H1 (cell line): ENCODE data around the gene AP3D1. TPM values are rescaled to one million over a fixed set of nuclear protein-coding genes. Genes with fewer than 3 reads are reported as not detected.

Experiments
- CTCF ChIA-PET: fragments of 300-600 bp; sonication (Branson Sonifier 250); formaldehyde crosslinking; loops from one replicate; lab custom pipeline; 2021; ENCODE audit not compliant: partially characterized antibody; lab: Charles Lee
- POLR2A ChIA-PET: fragments of 300-600 bp; sonication (Branson Sonifier 250); formaldehyde crosslinking; loops from one replicate; lab custom pipeline; 2021; ENCODE audit warnings: inconsistent platforms; ENCODE audit not compliant: partially characterized antibody; lab: Charles Lee
- DNase-seq, 2 experiments: peaks; one replicate each; pipeline versions ENCODE4 v3.0.0 to v3.0.0-alpha.2; 2010 to 2022; ENCODE audit warnings: low spot score in 2 of 2, low read depth in 1 of 2, mixed read lengths in 1 of 2
- FAIRE-seq: peaks from 2 replicates; lab custom pipeline; 2011; peaks lifted over from hg19 to GRCh38; lab: Jason Lieb, UNC
- H2AFZ ChIP-seq: 2 replicates; pipeline ENCODE4 v1.8.1; 2012; ENCODE audit warnings: low read length, inconsistent platforms
- H2AK5ac ChIP-seq: 2 replicates; pipeline ENCODE4 v1.6.1; 2013; ENCODE audit warnings: low read depth, low read length
- H2BK120ac ChIP-seq: replicated peaks from 2 replicates; pipeline ENCODE3; 2013; ENCODE audit warnings: low read depth, low read length, inconsistent platforms
- H2BK12ac ChIP-seq: 2 replicates; pipeline ENCODE4 v1.6.1; 2013; ENCODE audit warnings: low read depth, low read length
- H2BK15ac ChIP-seq: 2 replicates; pipeline ENCODE4 v1.6.1; 2013; ENCODE audit warnings: low read length
- H2BK20ac ChIP-seq: 2 replicates; pipeline ENCODE4 v1.6.1; 2013; ENCODE audit warnings: low read length
- H2BK5ac ChIP-seq: 2 replicates; pipeline ENCODE4 v1.6.1; 2013; ENCODE audit warnings: low read depth, low read length
- H3K14ac ChIP-seq: 2 replicates; pipeline ENCODE4 v1.6.1; 2013; ENCODE audit warnings: inconsistent platforms; ENCODE audit not compliant: insufficient read length
- H3K18ac ChIP-seq: 2 replicates; pipeline ENCODE4 v1.6.1; 2013; ENCODE audit warnings: low read length; ENCODE audit errors: extremely low read depth
- H3K23ac ChIP-seq: 2 replicates; pipeline ENCODE4 v1.6.1; 2013; ENCODE audit warnings: inconsistent platforms; ENCODE audit not compliant: insufficient read length
- H3K23me2 ChIP-seq: 2 replicates; pipeline ENCODE4 v1.6.1; 2013; ENCODE audit warnings: low read depth, low read length
- H3K27ac ChIP-seq: 2 replicates; pipeline ENCODE4 v1.6.1; 2011; ENCODE audit warnings: low read depth, low read length, inconsistent platforms
- H3K27me3 ChIP-seq, 4 experiments: replicated peaks in 1 of 4; 1 replicate in 1 of 4; 2 replicates in 3 of 4; pipeline versions ENCODE4 v1.6.1 to v1.8.1; 2011 to 2013; ENCODE audit warnings: low read length in 3 of 4, mild to moderate bottlenecking in 3 of 4, inconsistent platforms in 2 of 4, mixed read lengths in 2 of 4, moderate library complexity in 1 of 4; ENCODE audit not compliant: control insufficient read depth in 3 of 4, insufficient read depth in 3 of 4; ENCODE audit errors: extremely low read depth in 1 of 4
- H3K36me3 ChIP-seq, 4 experiments: 2 replicates each; pipeline versions ENCODE4 v1.6.1 to v1.8.1; 2011 to 2013; ENCODE audit warnings: mild to moderate bottlenecking in 4 of 4, low read length in 3 of 4, moderate library complexity in 2 of 4, control low read depth in 1 of 4, inconsistent platforms in 1 of 4; ENCODE audit not compliant: insufficient read depth in 4 of 4, control insufficient read depth in 2 of 4
- H3K4ac ChIP-seq: replicated peaks from 2 replicates; pipeline ENCODE3; 2013; ENCODE audit warnings: low read length, low read depth, mixed read lengths, inconsistent platforms; ENCODE audit not compliant: insufficient read length
- H3K4me1 ChIP-seq, 4 experiments: replicated peaks in 1 of 4; 1 replicate in 1 of 4; 2 replicates in 3 of 4; pipeline versions ENCODE4 v1.6.1 to v1.8.1; 2011 to 2013; ENCODE audit warnings: low read length in 3 of 4, inconsistent platforms in 2 of 4, mixed read lengths in 1 of 4; ENCODE audit not compliant: insufficient read depth in 4 of 4, control insufficient read depth in 3 of 4
- H3K4me2 ChIP-seq, 2 experiments: 2 replicates each; pipeline versions ENCODE4 v1.6.1 to v1.8.1; 2011 to 2013; ENCODE audit warnings: low read depth in 2 of 2, low read length in 2 of 2, control low read depth in 1 of 2, inconsistent platforms in 1 of 2, mild to moderate bottlenecking in 1 of 2; ENCODE audit not compliant: insufficient read depth in 1 of 2
- H3K4me3 ChIP-seq, 4 experiments: fragments of 200-600, 300-600 bp in 1 of 4; sonication (generic), shearing (Covaris generic), sonication (Bioruptor Twin) in 1 of 4; 2 replicates each; pipeline versions ENCODE4 v1.5.1 to v1.8.1; 2011 to 2016; ENCODE audit warnings: low read length in 4 of 4, low read depth in 3 of 4, control low read depth in 2 of 4, inconsistent platforms in 2 of 4, mild to moderate bottlenecking in 2 of 4, mixed read lengths in 1 of 4, moderate library complexity in 1 of 4; ENCODE audit not compliant: insufficient read depth in 2 of 4; ENCODE audit errors: extremely low read depth in 1 of 4
- H3K56ac ChIP-seq: replicated peaks from 2 replicates; pipeline ENCODE3; 2013; ENCODE audit warnings: low read depth, mild to moderate bottlenecking, mixed read lengths, low read length, inconsistent platforms; ENCODE audit not compliant: insufficient read length
- H3K79me1 ChIP-seq: 2 replicates; pipeline ENCODE4 v1.6.1; 2013; ENCODE audit warnings: low read depth, low read length, control low read depth
- H3K79me2 ChIP-seq, 2 experiments: 2 replicates each; pipeline versions ENCODE4 v1.6.1 to v1.8.1; 2012 to 2013; ENCODE audit warnings: low read length in 2 of 2, mild to moderate bottlenecking in 2 of 2, inconsistent platforms in 1 of 2; ENCODE audit not compliant: insufficient read depth in 2 of 2, control insufficient read depth in 1 of 2
- H3K9ac ChIP-seq, 4 experiments: replicated peaks in 1 of 4; 1 replicate in 1 of 4; 2 replicates in 3 of 4; pipeline versions ENCODE4 v1.6.1 to v1.8.1; 2011 to 2013; ENCODE audit warnings: low read depth in 3 of 4, low read length in 3 of 4, control low read depth in 2 of 4, mild to moderate bottlenecking in 2 of 4, moderate library complexity in 2 of 4, inconsistent platforms in 1 of 4; ENCODE audit errors: extremely low read depth in 1 of 4
- H3K9me3 ChIP-seq, 2 experiments: 2 replicates each; pipeline versions ENCODE4 v1.6.1 to v1.8.1; 2012 to 2013; ENCODE audit warnings: mild to moderate bottlenecking in 2 of 2, moderate library complexity in 2 of 2, control low read depth in 1 of 2, inconsistent platforms in 1 of 2, low read depth in 1 of 2, low read length in 1 of 2, mixed read lengths in 1 of 2; ENCODE audit not compliant: insufficient read depth in 2 of 2
- H4K20me1 ChIP-seq, 2 experiments: replicated peaks in 1 of 2; 2 replicates each; pipeline versions ENCODE3 to v1.8.1; 2011 to 2013; ENCODE audit warnings: inconsistent platforms in 2 of 2, low read length in 2 of 2, mild to moderate bottlenecking in 1 of 2; ENCODE audit not compliant: insufficient read depth in 2 of 2, control insufficient read depth in 1 of 2
- H4K5ac ChIP-seq: 2 replicates; pipeline ENCODE4 v1.6.1; 2013; ENCODE audit warnings: low read length, low read depth, mixed read lengths, inconsistent platforms; ENCODE audit not compliant: insufficient read length
- H4K8ac ChIP-seq: 2 replicates; pipeline ENCODE4 v1.8.0; 2013; ENCODE audit warnings: mild to moderate bottlenecking, moderate library complexity, low read length, inconsistent platforms; ENCODE audit not compliant: insufficient read depth; ENCODE audit errors: extremely low read depth
- H4K91ac ChIP-seq: replicated peaks from 2 replicates; pipeline ENCODE3; 2013; ENCODE audit warnings: low read length, mixed read lengths, inconsistent platforms; ENCODE audit not compliant: insufficient read length
- KDM1A ChIP-seq: fragments of 200-600, 300-600 bp; sonication (generic); IDR thresholded peaks from 2 replicates; pipeline ENCODE4 v1.7.1; 2016; ENCODE audit warnings: mild to moderate bottlenecking, low read length, borderline replicate concordance
- SAP30 ChIP-seq: fragments of 300-600 bp; sonication (generic); IDR thresholded peaks from 2 replicates; pipeline ENCODE4 v1.7.1; 2012; ENCODE audit warnings: low read length, moderate library complexity, mild to moderate bottlenecking, inconsistent platforms; ENCODE audit not compliant: insufficient read depth, insufficient replicate concordance
- TBP ChIP-seq: IDR thresholded peaks from 2 replicates; pipeline ENCODE4 v1.6.1; 2011; ENCODE audit warnings: low read depth, low read length, improper control_type of control experiment
- WGBS, 2 experiments: shearing (Covaris generic) in 1 of 2; methylation state at CpG; one replicate each; pipeline versions ENCODE4 v1.1.6 to v1.1.7; 2013 to 2015; ENCODE audit warnings: low lambda C conversion rate in 2 of 2, mixed read lengths in 2 of 2, inconsistent platforms in 1 of 2, low coverage in 1 of 2, missing lambda C conversion rate in 1 of 2; ENCODE audit not compliant: insufficient replicate concordance in 2 of 2, insufficient coverage in 1 of 2, insufficient read length in 1 of 2; ENCODE audit errors: extremely low coverage in 1 of 2, missing lambda C conversion rate in 1 of 2; 5-methylcytosine and 5-hydroxymethylcytosine counted together
- polyA plus RNA-seq, 7 experiments: library from polyadenylated mRNA; depleted of rRNA in 3 of 7; stranded (reverse) in 5 of 7; unstranded in 2 of 7; fragments of >200 nt in 5 of 7; fragments of 200-250 nt in 2 of 7; gene quantifications; 1 replicate in 5 of 7; 2 replicates in 1 of 7; 4 replicates in 1 of 7; pipeline versions ENCODE4 v1.2.1 to v1.2.3, GENCODE V29; 2011 to 2013; ENCODE audit warnings: missing spikeins in 2 of 7, mixed read lengths in 2 of 7
- total RNA-seq: library from RNA; stranded (reverse); fragmentation: NEBNext Ultra II Directional; extraction: Animal tissue kit (Norgen Biotek cat#: 25700); gene quantifications from 2 replicates; pipeline ENCODE4 v1.2.1, GENCODE V29; 2021

Gene AP3D1
- total and polyA plus RNA-seq, 2 of the 8 experiments (the other 6 are each of a cell fraction or from before 2014, with no cell fraction given): 161 to 174 TPM

DNA sequence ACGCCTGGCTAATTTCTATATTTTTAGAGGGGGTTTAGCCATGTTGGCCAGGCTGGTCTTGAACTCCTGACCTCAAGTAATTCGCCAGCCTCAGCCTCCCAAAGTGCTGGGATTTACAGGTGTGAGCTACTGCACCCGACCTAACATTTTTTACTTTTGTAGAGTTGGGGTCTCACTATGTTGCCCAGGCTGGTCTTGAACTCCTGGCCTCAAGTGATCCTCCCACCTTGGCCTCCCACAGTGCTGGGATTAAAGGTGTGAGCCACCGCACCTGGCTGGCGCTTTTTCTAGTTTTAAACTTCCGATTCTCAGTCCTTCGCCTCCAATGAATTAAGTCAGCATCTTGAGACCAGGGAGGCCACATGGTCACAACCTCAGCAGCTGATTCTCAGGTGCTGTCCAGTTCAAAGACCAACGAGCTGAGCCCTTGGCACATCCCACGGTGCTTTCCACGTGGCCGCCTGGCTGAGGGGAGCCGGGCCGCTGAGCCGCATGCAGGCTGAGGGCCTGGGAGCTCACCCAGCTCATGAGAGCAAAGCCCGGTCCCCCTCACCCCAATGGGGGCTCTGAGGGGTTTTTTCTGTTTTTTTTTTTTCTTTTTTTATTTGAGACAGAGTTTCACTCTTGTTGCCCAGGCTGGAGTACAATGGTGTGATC is 9.1 kb downstream of the AP3D1 start:
- Histone ChIP-seq H3K4me2 (no peak overlapping the region), H3K4me1 (peaks cover 0 to 2% (median 0%) of the 10 kb centered on the region in 4 experiments; a peak in 1 of 7 replicates), H3K23ac (no peak overlapping the region), H4K8ac (no peak overlapping the region), H3K27me3 (no peaks in the 10 kb centered on the region; a peak in 1 of 7 replicates), H3K4me3 (no peak overlapping the region), H2BK15ac (no peak overlapping the region), H3K27ac (no peak overlapping the region), H4K20me1 (peaks cover 33 to 40% of the 10 kb centered on the region in 2 experiments), H2BK20ac (no peak overlapping the region), H3K14ac (no peak overlapping the region), H3K79me2 (peaks cover 28 to 92% of the 10 kb centered on the region in 2 experiments), H3K79me1 (peaks cover 6% of the 10 kb centered on the region), H3K36me3 (peaks cover 7 to 16% (median 8%) of the 10 kb centered on the region in 4 experiments; a peak in 5 of 8 replicates), H3K23me2 (no peaks in the 10 kb centered on the region), H3K18ac (no peak overlapping the region), H2BK120ac (no peak overlapping the region), H3K56ac (no peak overlapping the region), H2AFZ (no peak overlapping the region), H2AK5ac (no peak overlapping the region), H2BK5ac (no peak overlapping the region), H3K9me3 (no peaks in the 10 kb centered on the region), H2BK12ac (no peak overlapping the region), H3K4ac (no peak overlapping the region), H4K91ac (no peak overlapping the region), H3K9ac (no peak overlapping the region), H4K5ac (no peak overlapping the region)
- FAIRE-seq (no peak), DNase-seq (no peak)
- ChIA-PET CTCF (interaction anchor here (0.6 to 1.3 kb wide), 4 partner anchors 9 to 140 kb away, joined by 3 to 4 read pairs (median 3); no protein-coding TSS in a partner anchor), POLR2A (no interaction called here)
- WGBS, 2 experiments: 96% methylated on average over 14 of the region's 15 CpGs; no CpG with 5 or more reads in 1 of the 2 experiments
- TF ChIP-seq SAP30 (no peak), KDM1A (peak; percentile 9; the same call in 1 of the 2 replicates), TBP (no peak)
